H1 (cell line): Measurements from ENCODE around the gene MB. TPM values are rescaled to one million over a fixed set of nuclear protein-coding genes. Genes with fewer than 3 reads are reported as not detected.

Experiments
- CTCF ChIA-PET: fragments of 300-600 bp; sonication (Branson Sonifier 250); formaldehyde crosslinking; loops from one replicate; lab custom pipeline; 2021; ENCODE audit not compliant: partially characterized antibody; lab: Charles Lee
- POLR2A ChIA-PET: fragments of 300-600 bp; sonication (Branson Sonifier 250); formaldehyde crosslinking; loops from one replicate; lab custom pipeline; 2021; ENCODE audit warnings: inconsistent platforms; ENCODE audit not compliant: partially characterized antibody; lab: Charles Lee
- DNase-seq, 2 experiments: peaks; one replicate each; pipeline versions ENCODE4 v3.0.0 to v3.0.0-alpha.2; 2010 to 2022; ENCODE audit warnings: low spot score in 2 of 2, low read depth in 1 of 2, mixed read lengths in 1 of 2
- FAIRE-seq: peaks from 2 replicates; lab custom pipeline; 2011; peaks lifted over from hg19 to GRCh38; lab: Jason Lieb, UNC
- H2AFZ ChIP-seq: 2 replicates; pipeline ENCODE4 v1.8.1; 2012; ENCODE audit warnings: low read length, inconsistent platforms
- H2AK5ac ChIP-seq: 2 replicates; pipeline ENCODE4 v1.6.1; 2013; ENCODE audit warnings: low read depth, low read length
- H2BK120ac ChIP-seq: replicated peaks from 2 replicates; pipeline ENCODE3; 2013; ENCODE audit warnings: low read depth, low read length, inconsistent platforms
- H2BK12ac ChIP-seq: 2 replicates; pipeline ENCODE4 v1.6.1; 2013; ENCODE audit warnings: low read depth, low read length
- H2BK15ac ChIP-seq: 2 replicates; pipeline ENCODE4 v1.6.1; 2013; ENCODE audit warnings: low read length
- H2BK20ac ChIP-seq: 2 replicates; pipeline ENCODE4 v1.6.1; 2013; ENCODE audit warnings: low read length
- H2BK5ac ChIP-seq: 2 replicates; pipeline ENCODE4 v1.6.1; 2013; ENCODE audit warnings: low read depth, low read length
- H3K14ac ChIP-seq: 2 replicates; pipeline ENCODE4 v1.6.1; 2013; ENCODE audit warnings: inconsistent platforms; ENCODE audit not compliant: insufficient read length
- H3K18ac ChIP-seq: 2 replicates; pipeline ENCODE4 v1.6.1; 2013; ENCODE audit warnings: low read length; ENCODE audit errors: extremely low read depth
- H3K23ac ChIP-seq: 2 replicates; pipeline ENCODE4 v1.6.1; 2013; ENCODE audit warnings: inconsistent platforms; ENCODE audit not compliant: insufficient read length
- H3K23me2 ChIP-seq: 2 replicates; pipeline ENCODE4 v1.6.1; 2013; ENCODE audit warnings: low read depth, low read length
- H3K27ac ChIP-seq: 2 replicates; pipeline ENCODE4 v1.6.1; 2011; ENCODE audit warnings: low read depth, low read length, inconsistent platforms
- H3K27me3 ChIP-seq, 4 experiments: replicated peaks in 1 of 4; 1 replicate in 1 of 4; 2 replicates in 3 of 4; pipeline versions ENCODE4 v1.6.1 to v1.8.1; 2011 to 2013; ENCODE audit warnings: low read length in 3 of 4, mild to moderate bottlenecking in 3 of 4, inconsistent platforms in 2 of 4, mixed read lengths in 2 of 4, moderate library complexity in 1 of 4; ENCODE audit not compliant: control insufficient read depth in 3 of 4, insufficient read depth in 3 of 4; ENCODE audit errors: extremely low read depth in 1 of 4
- H3K36me3 ChIP-seq, 4 experiments: 2 replicates each; pipeline versions ENCODE4 v1.6.1 to v1.8.1; 2011 to 2013; ENCODE audit warnings: mild to moderate bottlenecking in 4 of 4, low read length in 3 of 4, moderate library complexity in 2 of 4, control low read depth in 1 of 4, inconsistent platforms in 1 of 4; ENCODE audit not compliant: insufficient read depth in 4 of 4, control insufficient read depth in 2 of 4
- H3K4ac ChIP-seq: replicated peaks from 2 replicates; pipeline ENCODE3; 2013; ENCODE audit warnings: low read length, low read depth, mixed read lengths, inconsistent platforms; ENCODE audit not compliant: insufficient read length
- H3K4me1 ChIP-seq, 4 experiments: replicated peaks in 1 of 4; 1 replicate in 1 of 4; 2 replicates in 3 of 4; pipeline versions ENCODE4 v1.6.1 to v1.8.1; 2011 to 2013; ENCODE audit warnings: low read length in 3 of 4, inconsistent platforms in 2 of 4, mixed read lengths in 1 of 4; ENCODE audit not compliant: insufficient read depth in 4 of 4, control insufficient read depth in 3 of 4
- H3K4me2 ChIP-seq, 2 experiments: 2 replicates each; pipeline versions ENCODE4 v1.6.1 to v1.8.1; 2011 to 2013; ENCODE audit warnings: low read depth in 2 of 2, low read length in 2 of 2, control low read depth in 1 of 2, inconsistent platforms in 1 of 2, mild to moderate bottlenecking in 1 of 2; ENCODE audit not compliant: insufficient read depth in 1 of 2
- H3K4me3 ChIP-seq, 4 experiments: fragments of 200-600, 300-600 bp in 1 of 4; sonication (generic), shearing (Covaris generic), sonication (Bioruptor Twin) in 1 of 4; 2 replicates each; pipeline versions ENCODE4 v1.5.1 to v1.8.1; 2011 to 2016; ENCODE audit warnings: low read length in 4 of 4, low read depth in 3 of 4, control low read depth in 2 of 4, inconsistent platforms in 2 of 4, mild to moderate bottlenecking in 2 of 4, mixed read lengths in 1 of 4, moderate library complexity in 1 of 4; ENCODE audit not compliant: insufficient read depth in 2 of 4; ENCODE audit errors: extremely low read depth in 1 of 4
- H3K56ac ChIP-seq: replicated peaks from 2 replicates; pipeline ENCODE3; 2013; ENCODE audit warnings: low read depth, mild to moderate bottlenecking, mixed read lengths, low read length, inconsistent platforms; ENCODE audit not compliant: insufficient read length
- H3K79me1 ChIP-seq: 2 replicates; pipeline ENCODE4 v1.6.1; 2013; ENCODE audit warnings: low read depth, low read length, control low read depth
- H3K79me2 ChIP-seq, 2 experiments: 2 replicates each; pipeline versions ENCODE4 v1.6.1 to v1.8.1; 2012 to 2013; ENCODE audit warnings: low read length in 2 of 2, mild to moderate bottlenecking in 2 of 2, inconsistent platforms in 1 of 2; ENCODE audit not compliant: insufficient read depth in 2 of 2, control insufficient read depth in 1 of 2
- H3K9ac ChIP-seq, 4 experiments: replicated peaks in 1 of 4; 1 replicate in 1 of 4; 2 replicates in 3 of 4; pipeline versions ENCODE4 v1.6.1 to v1.8.1; 2011 to 2013; ENCODE audit warnings: low read depth in 3 of 4, low read length in 3 of 4, control low read depth in 2 of 4, mild to moderate bottlenecking in 2 of 4, moderate library complexity in 2 of 4, inconsistent platforms in 1 of 4; ENCODE audit errors: extremely low read depth in 1 of 4
- H3K9me3 ChIP-seq, 2 experiments: 2 replicates each; pipeline versions ENCODE4 v1.6.1 to v1.8.1; 2012 to 2013; ENCODE audit warnings: mild to moderate bottlenecking in 2 of 2, moderate library complexity in 2 of 2, control low read depth in 1 of 2, inconsistent platforms in 1 of 2, low read depth in 1 of 2, low read length in 1 of 2, mixed read lengths in 1 of 2; ENCODE audit not compliant: insufficient read depth in 2 of 2
- H4K20me1 ChIP-seq, 2 experiments: replicated peaks in 1 of 2; 2 replicates each; pipeline versions ENCODE3 to v1.8.1; 2011 to 2013; ENCODE audit warnings: inconsistent platforms in 2 of 2, low read length in 2 of 2, mild to moderate bottlenecking in 1 of 2; ENCODE audit not compliant: insufficient read depth in 2 of 2, control insufficient read depth in 1 of 2
- H4K5ac ChIP-seq: 2 replicates; pipeline ENCODE4 v1.6.1; 2013; ENCODE audit warnings: low read length, low read depth, mixed read lengths, inconsistent platforms; ENCODE audit not compliant: insufficient read length
- H4K8ac ChIP-seq: 2 replicates; pipeline ENCODE4 v1.8.0; 2013; ENCODE audit warnings: mild to moderate bottlenecking, moderate library complexity, low read length, inconsistent platforms; ENCODE audit not compliant: insufficient read depth; ENCODE audit errors: extremely low read depth
- H4K91ac ChIP-seq: replicated peaks from 2 replicates; pipeline ENCODE3; 2013; ENCODE audit warnings: low read length, mixed read lengths, inconsistent platforms; ENCODE audit not compliant: insufficient read length
- ASH2L ChIP-seq: fragments of 200-600, 300-600 bp; sonication (generic); IDR thresholded peaks from one replicate; pipeline ENCODE4 v1.7.1; 2017; ENCODE audit warnings: low read length
- CBX5 ChIP-seq: fragments of 300-800, 300-1000 bp; sonication (generic); IDR thresholded peaks from 2 replicates; pipeline ENCODE4 v1.7.1; 2016; ENCODE audit warnings: antibody characterized with exemption, low read length, low read depth
- CHD1 ChIP-seq: IDR thresholded peaks from 2 replicates; pipeline ENCODE4 v1.6.1; 2012; ENCODE audit warnings: low read depth, low read length, improper control_type of control experiment
- HDAC6 ChIP-seq: IDR thresholded peaks from one replicate; pipeline ENCODE4 v1.7.1; 2012; ENCODE audit warnings: low read depth, mild to moderate bottlenecking, inconsistent platforms, low read length, moderate library complexity
- KDM1A ChIP-seq: fragments of 200-600, 300-600 bp; sonication (generic); IDR thresholded peaks from 2 replicates; pipeline ENCODE4 v1.7.1; 2016; ENCODE audit warnings: mild to moderate bottlenecking, low read length, borderline replicate concordance
- PHF8 ChIP-seq: fragments of 200-600 bp; sonication (generic); conservative IDR thresholded peaks from 2 replicates; pipeline ENCODE4 v1.7.1; 2012; ENCODE audit warnings: low read depth, mild to moderate bottlenecking, inconsistent platforms, low read length, moderate library complexity
- POLR2A ChIP-seq, 2 experiments: IDR thresholded peaks; 1 replicate in 1 of 2; 2 replicates in 1 of 2; pipeline ENCODE4 v1.6.1; 2011; ENCODE audit warnings: low read depth in 2 of 2, low read length in 2 of 2, mild to moderate bottlenecking in 2 of 2; ENCODE audit errors: control extremely low read depth in 1 of 2
- POLR2AphosphoS5 ChIP-seq: IDR thresholded peaks from 2 replicates; pipeline ENCODE4 v1.6.1; 2011; ENCODE audit warnings: low read depth, low read length
- RAD21 ChIP-seq, 2 experiments: IDR thresholded peaks in 1 of 2; conservative IDR thresholded peaks in 1 of 2; 2 replicates each; pipeline ENCODE4 v1.6.1; 2011; ENCODE audit warnings: low read depth in 2 of 2, low read length in 2 of 2, improper control_type of control experiment in 1 of 2, inconsistent platforms in 1 of 2, mild to moderate bottlenecking in 1 of 2, moderate library complexity in 1 of 2
- RBBP5 ChIP-seq: IDR thresholded peaks from 2 replicates; pipeline ENCODE4 v1.7.1; 2012; ENCODE audit warnings: low read depth, mild to moderate bottlenecking, inconsistent platforms, low read length, moderate library complexity, borderline replicate concordance
- RFX5 ChIP-seq: IDR thresholded peaks from 2 replicates; pipeline ENCODE4 v1.6.1; 2011; ENCODE audit warnings: low read depth, low read length, improper control_type of control experiment, borderline replicate concordance
- RXRA ChIP-seq: IDR thresholded peaks from 2 replicates; pipeline ENCODE4 v1.6.1; 2011; ENCODE audit warnings: low read depth, mild to moderate bottlenecking, low read length, moderate library complexity; ENCODE audit not compliant: insufficient read depth
- YY1 ChIP-seq: IDR thresholded peaks from 2 replicates; pipeline ENCODE4 v1.6.1; 2011; ENCODE audit warnings: low read depth, mild to moderate bottlenecking, low read length
- WGBS, 2 experiments: shearing (Covaris generic) in 1 of 2; methylation state at CpG; one replicate each; pipeline versions ENCODE4 v1.1.6 to v1.1.7; 2013 to 2015; ENCODE audit warnings: low lambda C conversion rate in 2 of 2, mixed read lengths in 2 of 2, inconsistent platforms in 1 of 2, low coverage in 1 of 2, missing lambda C conversion rate in 1 of 2; ENCODE audit not compliant: insufficient replicate concordance in 2 of 2, insufficient coverage in 1 of 2, insufficient read length in 1 of 2; ENCODE audit errors: extremely low coverage in 1 of 2, missing lambda C conversion rate in 1 of 2; 5-methylcytosine and 5-hydroxymethylcytosine counted together
- polyA plus RNA-seq, 7 experiments: library from polyadenylated mRNA; depleted of rRNA in 3 of 7; stranded (reverse) in 5 of 7; unstranded in 2 of 7; fragments of >200 nt in 5 of 7; fragments of 200-250 nt in 2 of 7; gene quantifications; 1 replicate in 5 of 7; 2 replicates in 1 of 7; 4 replicates in 1 of 7; pipeline versions ENCODE4 v1.2.1 to v1.2.3, GENCODE V29; 2011 to 2013; ENCODE audit warnings: missing spikeins in 2 of 7, mixed read lengths in 2 of 7
- total RNA-seq: library from RNA; stranded (reverse); fragmentation: NEBNext Ultra II Directional; extraction: Animal tissue kit (Norgen Biotek cat#: 25700); gene quantifications from 2 replicates; pipeline ENCODE4 v1.2.1, GENCODE V29; 2021

The MB gene
- total and polyA plus RNA-seq, 2 of the 8 experiments (the other 6 are each of a cell fraction or from before 2014, with no cell fraction given): 1.5 TPM; not detected in 1

DNA sequence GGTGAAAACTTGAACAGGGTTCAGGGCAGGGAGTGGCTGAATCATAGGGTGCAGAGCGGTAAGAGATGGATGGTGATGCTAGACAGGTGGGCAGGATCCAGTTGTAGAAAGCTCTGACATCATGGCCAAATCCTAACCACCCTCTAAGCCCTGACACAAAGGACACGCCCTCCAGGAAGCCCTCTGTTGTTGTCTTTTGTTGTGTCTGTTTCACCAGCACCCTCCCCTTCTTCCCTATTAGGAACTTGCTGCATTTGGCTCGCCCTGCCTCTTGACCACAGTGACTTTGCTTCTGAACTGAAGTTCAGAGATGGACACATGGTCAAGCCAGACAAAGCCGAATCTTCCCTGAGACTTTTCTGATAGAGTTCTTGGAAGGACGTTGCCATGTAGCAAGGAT, 16.9 kb upstream of the MB start:
- H3K23me2 ChIP-seq: peaks cover 4% of the 10 kb centered on the region
- no peak overlapping the region for H3K23ac ChIP-seq
- no peak overlapping the region for H3K9ac ChIP-seq
- H4K91ac ChIP-seq: peak overlapping the region; percentile 92
- H2BK5ac ChIP-seq: no peak overlapping the region
- 0 out of 2 replicates have a peak overlapping the region, but pooled peaks have one; percentile 83 for H2BK20ac ChIP-seq
- H4K8ac ChIP-seq: no peak overlapping the region
- peak overlapping the region; percentile 100; the same call in 1 of the 2 replicates for H2BK12ac ChIP-seq
- TF ChIP-seq POLR2AphosphoS5 (no peak), PHF8 (no peak), YY1 (no peak), POLR2A (IDR thresholded peaks at IDR 0.05; ENCODE audit: control extremely low read depth in 1 of 2, low read depth in 2 of 2, low read length in 2 of 2) (no peak), CHD1 (no peak), RXRA (no peak), RBBP5 (no peak), RAD21 (IDR thresholded peaks at IDR 0.05 in 1 of 2, conservative IDR thresholded peaks at IDR 0.05 in 1 of 2; ENCODE audit: low read depth in 2 of 2, low read length in 2 of 2) (no peak), KDM1A (no peak), ASH2L (no peak), CBX5 (no peak), HDAC6 (no peak), RFX5 (no peak)
- peak overlapping the region; percentile 75; the same call in 1 of the 2 replicates for H3K18ac ChIP-seq
- no peak overlapping the region for H3K56ac ChIP-seq
- no peaks in the 10 kb centered on the region for H3K9me3 ChIP-seq
- no peak overlapping the region for H3K4me3 ChIP-seq
- peak overlapping the region; percentile 99; the same call in 1 of the 2 replicates for H2BK15ac ChIP-seq
- H3K27me3 ChIP-seq: no peaks in the 10 kb centered on the region; a peak in 1 of 7 replicates
- H3K14ac ChIP-seq: no peak overlapping the region
- FAIRE-seq (no peak), DNase-seq (no peak)
- peaks cover 0 to 15% (median 6%) of the 10 kb centered on the region in 4 experiments; a peak in 4 of 7 replicates for H3K4me1 ChIP-seq
- WGBS, 2 experiments: 75% methylated on average over 5 of the region's 5 CpGs; no CpG with 5 or more reads in 1 of the 2 experiments
- H3K4ac ChIP-seq: no peak overlapping the region
- H3K27ac ChIP-seq: no peak overlapping the region
- ChIA-PET POLR2A (no interaction called here), CTCF (interaction anchor here (1.2 to 2.1 kb wide), 4 partner anchors 31 to 105 kb away, joined by 3 to 7 read pairs (median 4); no protein-coding TSS in a partner anchor)
- no peak overlapping the region for H4K5ac ChIP-seq
- H3K79me2 ChIP-seq: no peaks in the 10 kb centered on the region
- H2BK120ac ChIP-seq: no peak overlapping the region
- H4K20me1 ChIP-seq: peaks cover 0 to 3% of the 10 kb centered on the region in 2 experiments
- no peak overlapping the region for H3K4me2 ChIP-seq
- peak overlapping the region; percentile 100; the same call in 1 of the 2 replicates for H2AK5ac ChIP-seq
- no peaks in the 10 kb centered on the region; a peak in 1 of 8 replicates for H3K36me3 ChIP-seq
- H3K79me1 ChIP-seq: no peaks in the 10 kb centered on the region
- H2AFZ ChIP-seq: no peak overlapping the region
